NCI-H1105 treated with DMSO at 0.1 percent for 48 hours (cell line): ENCODE data around the gene PTCH2.
A peak's percentile ranks its signal among the peaks of the same experiment; 100 is the strongest.
"Not testable (repeated sequence)": the region's sequence is repeated elsewhere in the genome, so short reads cannot be mapped to it uniquely, and the experiment has no call there.

Experiments used
- DNase-seq: peaks from one replicate; lab custom pipeline; 2025; lab: John Stamatoyannopoulos, UW

The PTCH2 gene

GRCh38 chr1:44801491-44802305 is 41.4 kb downstream of the PTCH2 start:
- DNase-seq, result no peak

GRCh38 chr1:44799770-44800584 is 43.1 kb downstream of the PTCH2 start, which contains the start of gene PLK3:
TSS of gene PLK3 (plus strand) at chr1:44800377. CDS start at chr1:44800464, 87 bp downstream.
- DNase-seq, result peak; percentile 97

DNA sequence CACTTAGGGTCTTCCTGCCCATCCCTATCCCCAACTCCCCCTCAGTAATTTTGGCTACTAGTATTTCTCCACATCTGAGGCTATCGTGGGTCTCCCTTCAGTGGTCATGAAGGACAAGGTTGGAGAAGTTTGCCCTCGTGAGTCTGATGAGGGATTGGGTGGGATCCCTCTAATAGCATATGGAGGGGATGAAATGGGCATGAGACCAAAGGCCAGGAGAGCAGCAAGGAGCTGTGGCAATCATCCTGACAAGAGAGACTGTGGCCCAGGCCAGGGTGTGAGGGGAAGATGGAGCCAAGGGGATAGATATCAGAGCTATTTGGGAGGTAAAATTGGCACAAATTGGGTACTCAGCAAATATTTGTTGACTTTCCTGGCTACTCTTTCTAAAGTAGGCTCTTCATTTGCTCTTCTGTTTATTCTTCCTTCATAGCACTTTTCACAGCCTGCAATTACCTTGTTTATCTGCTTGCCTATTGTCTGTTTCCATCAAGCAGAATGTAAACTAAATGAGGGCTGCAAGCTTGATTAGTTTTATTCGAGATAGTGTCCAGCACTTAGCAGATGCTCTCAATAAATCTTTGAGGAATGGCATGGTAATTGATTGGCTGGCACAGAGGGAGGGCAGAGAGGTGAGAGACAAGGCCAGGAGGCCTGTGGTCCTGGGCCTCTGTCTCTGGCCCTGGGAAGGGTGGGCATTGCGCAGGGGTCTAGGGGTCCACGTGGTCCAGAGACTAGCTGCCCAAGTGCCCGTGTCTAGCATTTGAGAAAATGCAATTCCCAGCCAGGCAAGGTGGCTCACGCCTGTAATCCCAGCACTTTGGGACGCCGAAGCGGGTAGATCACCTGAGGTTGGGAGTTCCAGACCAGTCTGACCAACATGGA is 44.3 kb downstream of the PTCH2 start:
- DNase-seq, result peak; percentile 54

- DNase-seq, result not testable (repeated sequence)
Observed at GRCh38 chr1:44797886-44798285, 45.2 kb downstream of the PTCH2 start.

GRCh38 chr1:44792736-44793502 is 50.1 kb downstream of the PTCH2 start:
- DNase-seq, result no peak

DNA sequence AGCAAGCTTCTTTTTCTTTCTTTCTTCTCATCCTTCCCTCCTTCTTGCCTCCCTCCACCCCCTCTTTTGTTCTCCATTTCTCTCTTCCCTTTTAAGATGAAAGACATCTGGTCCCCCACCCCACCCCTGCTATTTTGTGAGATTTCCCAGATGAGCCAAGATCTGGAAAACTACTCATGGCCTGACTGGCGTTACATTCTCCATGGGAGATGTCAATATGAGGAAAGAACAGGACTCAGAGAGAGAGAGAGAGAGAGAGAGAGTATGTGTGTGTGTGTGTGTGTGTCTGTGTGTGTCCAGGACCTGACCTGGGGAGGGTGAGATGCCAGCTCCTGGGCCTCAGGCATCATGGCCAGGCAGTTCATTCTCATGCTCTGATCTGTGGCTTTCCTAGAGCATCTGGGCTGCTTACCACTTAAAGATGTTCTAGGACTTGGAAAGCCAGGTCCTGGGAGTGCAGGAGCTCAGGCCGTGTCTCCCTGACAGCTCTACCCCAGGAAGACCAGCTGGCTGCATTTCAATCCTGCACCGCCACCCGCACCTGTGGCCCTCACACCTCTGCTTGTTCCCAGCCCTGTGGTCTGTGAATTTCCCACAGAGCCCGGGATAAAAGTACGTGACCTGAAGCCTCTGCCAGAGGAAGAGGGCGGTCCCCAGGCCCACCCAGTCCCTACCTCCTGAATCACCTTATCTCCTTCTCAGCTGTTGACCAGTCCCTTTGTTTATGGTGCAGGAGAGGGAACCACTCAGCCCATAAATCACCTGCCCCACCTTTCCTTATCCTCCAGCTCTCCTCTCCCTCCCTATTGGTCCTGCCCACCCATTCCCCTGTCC is 51.9 kb downstream of the PTCH2 start:
- DNase-seq, result no peak

- no peak for DNase-seq
Observed at GRCh38 chr1:44788120-44788860, 54.8 kb downstream of the PTCH2 start, which contains the start of gene BEST4. TSS of gene BEST4 (minus strand) at chr1:44788170. CDS start at chr1:44787705, 465 bp downstream.

GRCh38 chr1:44787506-44787905 is 55.5 kb downstream of the PTCH2 start:
- no peak for DNase-seq

- no peak for DNase-seq
Observed at GRCh38 chr1:44786841-44787426, 56.1 kb downstream of the PTCH2 start.

GRCh38 chr1:44786138-44786840 is 56.8 kb downstream of the PTCH2 start:
- no peak for DNase-seq

DNA sequence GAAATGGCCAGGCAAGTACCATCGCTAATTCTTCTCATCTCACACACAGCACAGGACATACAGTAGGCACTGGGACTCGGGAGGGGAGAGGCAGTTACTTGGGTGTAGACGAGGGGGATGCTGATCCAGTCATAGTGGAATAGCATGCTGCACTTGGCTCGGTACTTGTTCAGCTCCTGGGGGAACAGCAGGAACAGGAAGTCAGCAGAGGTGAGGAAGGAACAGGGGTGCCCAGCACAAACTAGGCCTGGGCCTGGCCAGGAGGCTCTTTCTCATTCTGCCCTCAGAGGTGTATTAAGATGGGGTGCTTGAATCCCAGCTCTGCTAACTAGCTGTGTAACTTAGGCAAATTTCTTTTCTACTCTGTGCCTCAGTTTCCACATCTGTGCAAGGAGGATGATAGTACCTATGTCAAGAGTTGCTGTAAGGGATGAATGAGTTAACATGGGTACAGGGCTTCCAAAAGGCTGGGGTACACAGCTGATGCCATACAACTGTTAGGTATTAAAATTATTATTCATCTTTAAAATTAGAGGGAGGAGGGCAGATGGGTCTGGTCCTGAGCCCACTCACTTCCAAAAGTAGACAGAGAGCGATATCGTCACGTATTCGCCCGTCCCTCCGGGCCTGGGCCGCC is 57.4 kb downstream of the PTCH2 start:
- no peak for DNase-seq

- DNase-seq, result no peak
Observed at GRCh38 chr1:44785029-44785380, 58.0 kb downstream of the PTCH2 start.

- no peak for DNase-seq
Observed at GRCh38 chr1:44784094-44785028, 58.7 kb downstream of the PTCH2 start.

DNA sequence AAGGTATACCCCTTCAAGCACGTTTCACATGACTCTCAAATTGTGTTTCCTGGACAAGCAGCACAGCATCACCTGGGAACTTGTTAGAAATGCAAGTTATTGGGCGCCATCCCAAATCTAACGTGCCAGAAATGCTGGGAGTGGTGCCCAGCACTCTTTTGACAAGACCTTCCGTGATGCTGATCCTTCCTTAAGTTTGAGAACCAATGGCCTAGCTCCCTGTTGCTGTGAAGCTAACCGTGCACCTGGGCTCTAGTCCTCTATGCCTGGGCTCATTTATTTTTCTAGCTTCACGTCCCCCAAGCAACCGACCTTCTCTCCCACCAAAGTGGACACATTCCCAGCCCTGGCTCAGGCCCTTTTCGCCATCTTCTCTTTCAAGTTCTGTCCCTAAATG is 59.4 kb downstream of the PTCH2 start:
- no peak for DNase-seq

DNA sequence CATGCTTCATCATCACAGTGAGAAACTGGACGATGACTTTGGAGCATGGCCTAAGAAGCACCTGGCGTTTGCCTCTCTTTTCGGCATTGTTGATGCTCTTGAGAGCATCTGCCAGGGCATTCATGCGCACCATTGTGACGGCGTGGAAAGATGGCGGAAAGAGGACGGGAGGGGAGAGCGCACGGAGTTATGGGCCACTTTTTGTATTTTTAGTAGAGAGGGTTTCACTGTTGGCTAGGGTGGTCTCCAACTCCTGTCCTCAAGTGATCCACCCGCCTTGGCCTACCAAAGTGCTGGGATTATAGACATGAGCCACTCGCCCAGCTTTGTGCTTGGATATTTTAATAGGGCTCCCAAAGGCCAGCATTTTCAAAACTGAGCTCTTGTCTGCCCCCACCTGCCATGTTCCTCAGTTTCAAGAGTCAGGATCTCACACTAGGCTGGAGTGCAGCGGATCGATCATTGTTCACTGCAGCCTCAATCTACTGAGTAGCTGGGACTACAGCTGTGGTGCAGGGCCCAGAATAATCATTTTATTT is 62.4 kb downstream of the PTCH2 start:
- DNase-seq, result no peak

- DNase-seq, result no peak
Observed at GRCh38 chr1:44778705-44779576, 64.1 kb downstream of the PTCH2 start.
